Stimulated activated naive CD8-positive, alpha-beta T cell treated with anti-CD3 and anti-CD28 coated beads, Interleukin-15, Interleukin-2, amounts not matched to agents 100 ng/mL and 50 ng/mL, for 24 hours (primary cell): ENCODE measurements around the gene PTOV1.

Experiments
- H3K27ac Mint-ChIP-seq: one replicate; pipeline ENCODE4 v1.8.0; 2021; ENCODE audit warnings: mild to moderate bottlenecking, mixed read lengths
- H3K27me3 Mint-ChIP-seq: one replicate; pipeline ENCODE4 v1.8.0; 2021; ENCODE audit warnings: mixed read lengths
- H3K36me3 Mint-ChIP-seq: one replicate; pipeline ENCODE4 v1.8.0; 2021; ENCODE audit warnings: low read depth, mixed read lengths
- H3K4me1 Mint-ChIP-seq: one replicate; pipeline ENCODE4 v1.8.0; 2021; ENCODE audit warnings: low read depth, mixed read lengths
- H3K4me3 Mint-ChIP-seq: one replicate; pipeline ENCODE4 v1.8.0; 2021; ENCODE audit warnings: mild to moderate bottlenecking, mixed read lengths
- H3K9me3 Mint-ChIP-seq: one replicate; pipeline ENCODE4 v1.8.0; 2021; ENCODE audit warnings: mixed read lengths

The PTOV1 gene

DNA sequence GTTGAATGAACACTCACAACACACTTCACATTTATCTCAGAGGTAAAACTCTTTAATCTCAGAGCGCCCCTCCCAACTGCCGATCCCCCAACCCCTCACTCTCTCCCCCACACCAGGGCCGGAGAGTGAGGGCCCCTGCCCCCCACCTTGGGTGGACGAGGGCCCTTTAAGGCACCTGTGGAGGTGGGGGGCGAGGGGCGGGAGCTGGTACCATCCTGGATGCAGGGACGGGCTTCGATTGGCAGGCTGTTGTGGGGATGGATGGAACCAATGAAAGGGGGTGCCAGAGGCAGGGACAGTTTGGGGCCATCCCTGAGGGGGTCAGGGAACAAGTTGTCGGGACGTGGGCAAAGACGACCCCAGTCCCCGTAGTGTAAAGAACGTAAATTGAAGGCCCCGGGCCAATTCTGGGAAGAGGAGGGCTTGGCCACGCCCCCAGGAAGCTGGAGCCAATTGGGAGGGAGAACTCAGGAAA is 18.1 kb downstream of the PTOV1 start:
- no peak overlapping the region for H3K4me3 Mint-ChIP-seq
- no peak overlapping the region for H3K27ac Mint-ChIP-seq
- H3K4me1 Mint-ChIP-seq, result peaks cover 55% of the 10 kb centered on the region
- H3K27me3 Mint-ChIP-seq, result no peaks in the 10 kb centered on the region
- no peaks in the 10 kb centered on the region for H3K9me3 Mint-ChIP-seq
- H3K36me3 Mint-ChIP-seq, result peaks cover 21% of the 10 kb centered on the region

DNA sequence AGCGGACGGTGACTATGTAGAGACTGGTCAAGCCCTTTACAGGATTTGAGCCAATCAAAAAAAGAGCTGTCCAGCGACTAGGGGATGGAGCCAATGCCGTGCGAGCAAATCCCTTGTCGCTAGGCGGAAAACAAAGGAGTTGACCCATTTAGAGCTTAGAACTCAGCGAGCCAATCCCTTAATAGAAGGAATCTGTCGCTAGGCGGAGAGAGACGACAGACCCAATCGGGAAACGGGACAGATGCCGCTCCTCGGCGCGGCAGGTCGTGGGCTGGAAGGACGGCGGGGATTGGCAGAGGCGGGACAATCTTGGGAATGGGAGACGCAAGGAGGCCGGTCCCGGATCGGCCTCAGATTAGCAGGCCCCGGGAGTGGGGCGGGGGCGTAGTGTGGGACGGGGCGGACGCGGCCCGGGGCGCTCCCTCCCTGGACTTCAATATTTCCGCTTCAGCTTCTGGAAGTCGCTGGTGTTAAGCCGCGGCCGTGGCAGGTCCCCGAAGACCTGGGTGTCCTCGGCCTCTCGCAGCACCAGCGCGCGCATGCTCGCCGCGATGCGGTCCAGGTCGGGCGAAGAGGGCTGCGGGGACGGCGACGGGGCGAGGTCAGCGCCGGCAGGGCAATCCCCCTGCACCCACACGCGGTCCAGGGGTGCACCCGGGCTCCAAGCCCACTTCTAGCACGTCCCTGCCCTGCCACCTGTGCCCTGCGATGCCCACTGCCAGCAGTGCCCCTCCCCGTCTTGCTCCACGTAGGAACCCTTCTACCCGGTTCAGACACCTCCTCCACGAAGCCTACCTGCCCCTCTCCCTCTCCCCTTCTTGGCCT is 18.7 kb downstream of the PTOV1 start:
- no peak overlapping the region for H3K4me3 Mint-ChIP-seq
- H3K27ac Mint-ChIP-seq, result no peak overlapping the region
- H3K27me3 Mint-ChIP-seq, result no peaks in the 10 kb centered on the region
- H3K9me3 Mint-ChIP-seq, result no peaks in the 10 kb centered on the region
- H3K36me3 Mint-ChIP-seq, result peaks cover 15% of the 10 kb centered on the region
- peaks cover 51% of the 10 kb centered on the region for H3K4me1 Mint-ChIP-seq

- peaks cover 50% of the 10 kb centered on the region for H3K4me1 Mint-ChIP-seq
- no peaks in the 10 kb centered on the region for H3K27me3 Mint-ChIP-seq
- H3K9me3 Mint-ChIP-seq, result no peaks in the 10 kb centered on the region
- H3K27ac Mint-ChIP-seq, result no peak overlapping the region
- no peak overlapping the region for H3K4me3 Mint-ChIP-seq
- peaks cover 11% of the 10 kb centered on the region for H3K36me3 Mint-ChIP-seq
Measured at GRCh38 chr19:49870309-49870901, 19.4 kb downstream of the PTOV1 start.

- Mint-ChIP-seq H3K4me1 (peaks cover 46% of the 10 kb centered on the region), H3K4me3 (no peak overlapping the region), H3K27ac (no peak overlapping the region)
Measured at GRCh38 chr19:49871349-49871985, 20.5 kb downstream of the PTOV1 start.

GRCh38 chr19:49872245-49873128 is 21.5 kb downstream of the PTOV1 start:
- Mint-ChIP-seq H3K4me3 (no peak overlapping the region), H3K27me3 (no peaks in the 10 kb centered on the region), H3K27ac (no peak overlapping the region)

More at GRCh38 chr19:49871349-49871985, 20.5 kb downstream of the PTOV1 start:
- Mint-ChIP-seq H3K27me3 (no peaks in the 10 kb centered on the region), H3K9me3 (no peaks in the 10 kb centered on the region), H3K36me3 (peaks cover 4% of the 10 kb centered on the region)

DNA sequence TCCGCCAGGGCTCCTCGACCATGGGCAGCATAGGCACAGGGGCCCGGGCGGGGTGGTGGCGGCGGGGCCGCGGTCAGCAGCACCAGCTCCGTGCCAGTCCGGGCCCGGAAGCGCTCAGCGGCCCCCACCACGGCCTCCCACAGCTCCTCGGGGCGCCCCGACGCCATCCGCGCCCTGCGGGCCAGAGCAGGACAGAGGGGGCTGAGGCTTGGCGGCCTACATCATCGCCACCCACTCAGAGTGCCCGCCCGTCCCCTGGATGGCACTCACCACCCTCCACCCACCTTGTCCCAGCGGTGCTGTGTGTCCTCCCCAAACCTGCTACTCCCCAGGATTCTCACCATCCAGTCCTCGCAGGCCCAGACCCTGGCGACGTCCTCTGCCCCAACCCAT is 22.2 kb downstream of the PTOV1 start:
- peaks cover 36% of the 10 kb centered on the region for H3K4me1 Mint-ChIP-seq
- no peaks in the 10 kb centered on the region for H3K9me3 Mint-ChIP-seq
- no peak overlapping the region for H3K27ac Mint-ChIP-seq
- no peak overlapping the region for H3K4me3 Mint-ChIP-seq
- no peaks in the 10 kb centered on the region for H3K27me3 Mint-ChIP-seq
- peaks cover 3% of the 10 kb centered on the region for H3K36me3 Mint-ChIP-seq

More at GRCh38 chr19:49872245-49873128, 21.5 kb downstream of the PTOV1 start:
- Mint-ChIP-seq H3K36me3 (no peaks in the 10 kb centered on the region), H3K4me1 (peaks cover 40% of the 10 kb centered on the region), H3K9me3 (no peaks in the 10 kb centered on the region)

DNA sequence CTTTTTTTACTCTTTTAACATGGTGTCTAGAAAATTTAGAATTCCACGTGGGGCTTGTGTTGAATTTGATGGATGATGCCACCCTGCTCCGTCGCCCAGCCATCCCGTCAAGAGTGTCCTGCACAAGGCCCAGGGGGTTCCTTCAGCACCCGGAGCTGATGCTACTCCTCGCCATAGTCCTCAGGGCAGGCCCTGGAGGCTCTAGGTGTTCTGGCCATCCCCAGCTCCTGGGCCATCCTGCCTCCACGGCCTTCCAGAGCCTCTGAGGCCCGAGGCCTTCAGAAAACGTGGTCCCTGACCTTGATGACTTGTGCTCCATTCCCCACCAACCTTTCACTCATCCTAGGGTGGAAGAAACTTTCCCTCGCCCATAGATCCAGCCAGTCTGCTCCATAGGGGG is 22.9 kb downstream of the PTOV1 start:
- no peaks in the 10 kb centered on the region for H3K27me3 Mint-ChIP-seq
- no peak overlapping the region for H3K4me3 Mint-ChIP-seq
- peaks cover 36% of the 10 kb centered on the region for H3K4me1 Mint-ChIP-seq
- H3K27ac Mint-ChIP-seq, result no peak overlapping the region
- peaks cover 5% of the 10 kb centered on the region for H3K36me3 Mint-ChIP-seq
- H3K9me3 Mint-ChIP-seq, result no peaks in the 10 kb centered on the region

DNA sequence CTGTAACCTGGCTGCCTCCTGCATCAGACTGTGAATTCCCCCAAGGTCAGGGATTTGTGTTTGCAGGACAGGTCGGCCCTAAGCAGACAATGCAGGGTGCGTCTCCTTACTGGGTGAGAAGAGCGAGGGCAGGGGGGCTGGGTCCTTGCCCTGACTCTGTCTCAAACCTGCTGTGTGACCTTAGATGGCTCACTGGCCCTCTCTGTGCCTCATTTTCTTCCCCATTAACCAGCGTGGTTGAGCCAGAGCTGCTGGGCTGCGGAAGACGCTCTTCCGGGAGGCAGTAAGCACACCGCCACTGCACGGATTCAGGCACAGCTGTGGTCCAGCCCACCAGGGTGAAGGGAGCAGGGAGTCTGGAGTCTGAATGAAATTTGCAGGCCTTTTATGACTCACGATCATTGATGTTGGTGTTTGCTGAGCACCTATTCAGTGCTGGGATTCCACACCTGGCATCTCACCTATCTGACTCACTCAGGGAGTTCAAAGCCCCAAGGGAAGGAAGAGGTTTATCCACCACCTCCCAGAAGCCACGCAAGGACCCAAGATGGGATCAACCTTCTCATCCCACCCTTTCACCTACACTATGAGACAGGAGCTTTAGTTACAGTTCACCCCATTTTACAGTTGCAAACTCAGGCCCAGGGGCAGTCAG is 23.7 kb downstream of the PTOV1 start:
- Mint-ChIP-seq H3K9me3 (no peaks in the 10 kb centered on the region), H3K27me3 (no peaks in the 10 kb centered on the region), H3K4me3 (no peak overlapping the region), H3K4me1 (peaks cover 43% of the 10 kb centered on the region), H3K36me3 (peaks cover 12% of the 10 kb centered on the region), H3K27ac (peak overlapping the region; percentile 83)

DNA sequence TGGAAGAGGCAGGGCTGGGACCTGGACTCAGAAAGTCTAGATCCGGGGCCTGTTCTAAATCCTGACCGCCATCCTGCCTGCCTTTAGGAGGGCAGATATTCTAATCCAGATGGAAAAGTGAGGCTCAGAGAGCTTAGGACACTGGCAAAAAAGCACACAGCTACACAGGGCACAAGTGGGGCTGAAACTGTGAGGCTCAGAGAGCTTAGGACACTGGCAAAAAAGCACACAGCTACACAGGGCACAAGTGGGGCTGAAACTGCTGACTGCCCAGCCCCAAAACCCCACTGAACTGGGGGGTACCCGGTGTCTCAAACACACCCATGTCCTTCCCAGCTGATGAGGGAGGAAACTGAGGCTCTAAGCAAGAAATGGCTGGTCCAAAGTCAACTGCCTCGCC is 24.2 kb downstream of the PTOV1 start:
- H3K4me1 Mint-ChIP-seq, result peaks cover 41% of the 10 kb centered on the region
- H3K9me3 Mint-ChIP-seq, result no peaks in the 10 kb centered on the region
- no peaks in the 10 kb centered on the region for H3K27me3 Mint-ChIP-seq
- H3K36me3 Mint-ChIP-seq, result peaks cover 15% of the 10 kb centered on the region
- peak overlapping the region; percentile 83 for H3K27ac Mint-ChIP-seq
- H3K4me3 Mint-ChIP-seq, result no peak overlapping the region

GRCh38 chr19:49875857-49876421 is 25.0 kb downstream of the PTOV1 start:
- Mint-ChIP-seq H3K4me1 (peaks cover 35% of the 10 kb centered on the region), H3K9me3 (no peaks in the 10 kb centered on the region), H3K27me3 (no peaks in the 10 kb centered on the region), H3K4me3 (no peak overlapping the region), H3K36me3 (peaks cover 21% of the 10 kb centered on the region), H3K27ac (no peak overlapping the region)

DNA sequence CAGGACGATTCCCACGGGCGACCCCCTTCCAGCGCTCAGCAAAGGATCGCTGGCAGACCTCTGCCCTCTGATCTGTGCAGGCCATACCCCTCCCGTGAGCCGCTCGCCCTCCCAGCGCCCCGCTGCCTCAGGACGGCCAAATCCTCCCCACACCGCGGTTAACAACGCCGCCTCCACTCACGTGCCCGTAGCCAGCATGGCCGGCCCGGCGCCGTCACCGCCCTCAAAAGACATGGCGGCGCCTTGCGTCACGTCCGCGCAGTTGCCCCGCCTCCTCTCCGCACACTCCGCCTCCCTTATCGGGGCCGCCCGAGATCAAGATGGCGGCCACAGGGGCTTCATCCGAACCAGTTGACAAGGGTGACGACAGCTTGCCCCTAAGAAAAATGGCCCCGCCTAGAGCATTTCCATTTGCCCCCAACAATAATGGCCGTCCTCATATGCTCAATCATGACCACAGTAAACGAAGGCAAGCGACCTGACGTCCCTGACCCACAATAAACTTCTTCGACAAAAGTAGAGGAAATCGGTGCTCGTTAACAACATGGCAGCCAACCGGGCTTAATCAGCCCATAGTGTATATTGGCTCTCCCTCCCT is 25.6 kb downstream of the PTOV1 start:
- Mint-ChIP-seq H3K4me3 (no peak overlapping the region), H3K27ac (no peak overlapping the region), H3K9me3 (no peaks in the 10 kb centered on the region), H3K4me1 (peaks cover 35% of the 10 kb centered on the region), H3K27me3 (no peaks in the 10 kb centered on the region), H3K36me3 (peaks cover 21% of the 10 kb centered on the region)

GRCh38 chr19:49877020-49877878 is 26.3 kb downstream of the PTOV1 start, which contains the start of the genes AKT1S1 and TBC1D17:
AKT1S1 (minus strand) TSS chr19:49877355; CDS start chr19:49873295, 4,060 bp downstream.
TBC1D17 (plus strand) TSS chr19:49877702; CDS start chr19:49877724, 22 bp downstream.
- peaks cover 31% of the 10 kb centered on the region for H3K4me1 Mint-ChIP-seq
- H3K27me3 Mint-ChIP-seq, result no peaks in the 10 kb centered on the region
- H3K36me3 Mint-ChIP-seq, result peaks cover 25% of the 10 kb centered on the region
- no peak within 1 kb of the TSS for H3K27ac Mint-ChIP-seq
- no peaks in the 10 kb centered on the region for H3K9me3 Mint-ChIP-seq
- no peak within 1 kb of the TSS for H3K4me3 Mint-ChIP-seq
